OCI-LY1 (cell line): Measurements from ENCODE around the gene MAGEB3.

ENCODE experiments used
- H2AFZ ChIP-seq: fragments of 200-600 bp; sonication (generic), shearing (Covaris generic); 2 replicates; pipeline ENCODE4 v1.6.0; 2014; ENCODE audit warnings: antibody characterized with exemption, mild to moderate bottlenecking, low read length
- H3F3A ChIP-seq: fragments of 200-600 bp; sonication (generic), shearing (Covaris generic); 2 replicates; pipeline ENCODE4 v1.6.0; 2014; ENCODE audit warnings: mild to moderate bottlenecking, antibody characterized with exemption, low read length, moderate library complexity; ENCODE audit not compliant: insufficient read depth
- H3K27ac ChIP-seq: fragments of 200-600 bp; sonication (generic); 2 replicates; pipeline ENCODE4 v1.5.1; 2014; ENCODE audit warnings: low read length, mixed run types, mild to moderate bottlenecking, low read depth; ENCODE audit not compliant: poor library complexity, severe bottlenecking
- H3K27me3 ChIP-seq: fragments of 200-600 bp; sonication (generic); 2 replicates; pipeline ENCODE4 v1.6.0; 2014; ENCODE audit warnings: antibody characterized with exemption, mild to moderate bottlenecking, low read length, moderate library complexity; ENCODE audit not compliant: insufficient read depth
- H3K36me3 ChIP-seq: fragments of 200-600 bp; sonication (generic); 2 replicates; pipeline ENCODE4 v1.6.1; 2014; ENCODE audit warnings: mild to moderate bottlenecking, antibody characterized with exemption, low read length, moderate library complexity, mixed read lengths; ENCODE audit not compliant: insufficient read depth
- H3K4me1 ChIP-seq: fragments of 200-600 bp; sonication (generic); 2 replicates; pipeline ENCODE4 v1.5.1; 2014; ENCODE audit warnings: mild to moderate bottlenecking, low read length, moderate library complexity; ENCODE audit not compliant: insufficient read depth, severe bottlenecking
- H3K4me2 ChIP-seq: fragments of 200-600 bp; sonication (generic), shearing (Covaris generic); 2 replicates; pipeline ENCODE4 v1.6.1; 2014; ENCODE audit warnings: low read length
- H3K4me3 ChIP-seq: fragments of 200-600 bp; sonication (generic); 2 replicates; pipeline ENCODE4 v1.5.1; 2014; ENCODE audit warnings: low read length, low read depth, mild to moderate bottlenecking, mixed read lengths; ENCODE audit not compliant: poor library complexity, severe bottlenecking
- H3K79me2 ChIP-seq: fragments of 200-600 bp; shearing (Covaris generic); 2 replicates; pipeline ENCODE4 v1.6.1; 2016; ENCODE audit warnings: mixed run types, low read length, mixed read lengths; ENCODE audit not compliant: insufficient read depth
- H3K9ac ChIP-seq: fragments of 200-600 bp; sonication (generic), shearing (Covaris generic); 2 replicates; pipeline ENCODE4 v1.6.1; 2014; ENCODE audit warnings: mild to moderate bottlenecking, low read length, mixed read lengths
- H3K9me2 ChIP-seq: fragments of 200-600 bp; sonication (generic), shearing (Covaris generic); 2 replicates; pipeline ENCODE4 v1.6.1; 2014; ENCODE audit warnings: low read depth, mild to moderate bottlenecking, low read length, mixed read lengths
- H3K9me3 ChIP-seq: fragments of 200-600 bp; shearing (Covaris generic); 2 replicates; pipeline ENCODE4 v1.6.1; 2014; ENCODE audit warnings: low read length, mixed read lengths
- H4K20me1 ChIP-seq: fragments of 200-600 bp; sonication (generic), shearing (Covaris generic); 2 replicates; pipeline ENCODE4 v1.6.0; 2016; ENCODE audit warnings: mild to moderate bottlenecking, low read length; ENCODE audit not compliant: insufficient read depth
- EZH2 ChIP-seq: fragments of 200-600 bp; sonication (generic), shearing (Covaris generic); IDR thresholded peaks from 2 replicates; pipeline ENCODE4 v1.8.0; 2017; ENCODE audit warnings: borderline replicate concordance, mixed run types, mild to moderate bottlenecking, antibody characterized with exemption, low read length, moderate library complexity, mixed read lengths
- TF ChIP-seq, protein P1 (sequence below): fragments of 200-600 bp; sonication (generic), shearing (Covaris generic); IDR thresholded peaks from 2 replicates; pipeline ENCODE4 v1.5.1; 2017; ENCODE audit warnings: mild to moderate bottlenecking, antibody characterized with exemption, low read length, moderate library complexity, mixed read lengths

MAGEB3 gene

DNA sequence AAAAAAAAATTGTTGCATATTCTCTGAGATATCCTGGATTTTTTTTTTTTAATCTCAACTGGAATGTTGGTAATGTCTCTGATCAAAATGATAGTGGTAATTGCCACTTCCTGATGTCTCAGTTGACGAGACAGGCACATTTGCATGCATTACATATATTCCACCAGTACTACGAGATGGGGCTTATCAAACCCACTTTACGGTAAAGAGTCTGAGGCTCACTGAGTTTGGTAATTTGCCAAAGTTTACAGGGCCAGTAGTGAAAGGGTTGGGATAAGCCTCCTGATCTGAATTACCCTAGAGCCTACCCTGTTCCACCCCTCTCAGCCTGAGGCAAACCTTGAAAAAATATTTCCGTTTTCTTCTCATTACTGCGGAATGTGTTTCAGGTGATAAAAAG lies 9.8 kb upstream of the MAGEB3 start:
- Histone ChIP-seq H3K27me3 (no peaks in the 10 kb centered on the region), H3F3A (no peaks in the 10 kb centered on the region), H4K20me1 (no peaks in the 10 kb centered on the region), H3K4me2 (no peak overlapping the region), H3K9ac (no peak overlapping the region), H3K79me2 (no peaks in the 10 kb centered on the region), H2AFZ (no peak overlapping the region), H3K9me2 (no peaks in the 10 kb centered on the region), H3K27ac (no peak overlapping the region), H3K4me1 (no peaks in the 10 kb centered on the region), H3K36me3 (no peaks in the 10 kb centered on the region), H3K4me3 (no peak overlapping the region), H3K9me3 (no peaks in the 10 kb centered on the region)
- no peak for TF ChIP-seq EZH2
- TF ChIP-seq, protein P1, sequence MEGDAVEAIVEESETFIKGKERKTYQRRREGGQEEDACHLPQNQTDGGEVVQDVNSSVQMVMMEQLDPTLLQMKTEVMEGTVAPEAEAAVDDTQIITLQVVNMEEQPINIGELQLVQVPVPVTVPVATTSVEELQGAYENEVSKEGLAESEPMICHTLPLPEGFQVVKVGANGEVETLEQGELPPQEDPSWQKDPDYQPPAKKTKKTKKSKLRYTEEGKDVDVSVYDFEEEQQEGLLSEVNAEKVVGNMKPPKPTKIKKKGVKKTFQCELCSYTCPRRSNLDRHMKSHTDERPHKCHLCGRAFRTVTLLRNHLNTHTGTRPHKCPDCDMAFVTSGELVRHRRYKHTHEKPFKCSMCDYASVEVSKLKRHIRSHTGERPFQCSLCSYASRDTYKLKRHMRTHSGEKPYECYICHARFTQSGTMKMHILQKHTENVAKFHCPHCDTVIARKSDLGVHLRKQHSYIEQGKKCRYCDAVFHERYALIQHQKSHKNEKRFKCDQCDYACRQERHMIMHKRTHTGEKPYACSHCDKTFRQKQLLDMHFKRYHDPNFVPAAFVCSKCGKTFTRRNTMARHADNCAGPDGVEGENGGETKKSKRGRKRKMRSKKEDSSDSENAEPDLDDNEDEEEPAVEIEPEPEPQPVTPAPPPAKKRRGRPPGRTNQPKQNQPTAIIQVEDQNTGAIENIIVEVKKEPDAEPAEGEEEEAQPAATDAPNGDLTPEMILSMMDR = no peak

GRCh38 chrX:30224536-30224935 lies 5.9 kb upstream of the MAGEB3 start:
- H3K36me3 ChIP-seq = no peaks in the 10 kb centered on the region

DNA sequence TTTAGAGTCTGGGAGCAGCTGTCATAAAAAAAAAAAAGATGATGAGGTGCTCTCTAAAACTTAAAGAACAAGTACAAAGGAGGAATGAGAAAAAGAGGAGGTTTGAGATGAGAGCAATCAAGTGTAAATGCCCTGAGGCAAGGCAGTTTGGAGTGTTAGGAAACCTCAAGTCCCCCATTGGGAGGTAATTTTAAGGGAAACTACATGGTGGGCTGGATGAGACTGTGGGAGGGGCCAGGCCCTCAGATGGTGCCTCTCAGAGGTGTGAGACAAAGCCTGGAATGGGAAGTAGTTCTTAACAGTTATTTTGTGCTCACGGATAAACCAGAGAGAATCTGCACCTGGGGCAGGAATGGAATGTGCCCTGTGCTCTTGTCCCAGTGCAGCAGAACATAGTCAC lies 1.9 kb upstream of the MAGEB3 start:
- no peak for TF ChIP-seq EZH2
- TF ChIP-seq, protein P1 = no peak

More at GRCh38 chrX:30224536-30224935, 5.9 kb upstream of the MAGEB3 start:
- H3K4me2 ChIP-seq = no peak overlapping the region
- no peak overlapping the region for H2AFZ ChIP-seq
- no peaks in the 10 kb centered on the region for H3K9me3 ChIP-seq
- no peaks in the 10 kb centered on the region for H3F3A ChIP-seq
- H4K20me1 ChIP-seq = no peaks in the 10 kb centered on the region
- H3K4me1 ChIP-seq = no peaks in the 10 kb centered on the region
- no peaks in the 10 kb centered on the region for H3K9me2 ChIP-seq
- no peaks in the 10 kb centered on the region for H3K27me3 ChIP-seq
- H3K9ac ChIP-seq = no peak overlapping the region
- no peak overlapping the region for H3K27ac ChIP-seq
- no peak overlapping the region for H3K4me3 ChIP-seq
- no peak for TF ChIP-seq EZH2
- TF ChIP-seq, protein P1 = no peak
- no peaks in the 10 kb centered on the region for H3K79me2 ChIP-seq

More for the DNA sequence above, 1.9 kb upstream of the MAGEB3 start:
- Histone ChIP-seq H3K4me1 (no peaks in the 10 kb centered on the region), H3K36me3 (no peaks in the 10 kb centered on the region), H3K4me3 (no peak overlapping the region), H3K27me3 (no peaks in the 10 kb centered on the region), H3F3A (no peaks in the 10 kb centered on the region), H3K9me3 (no peaks in the 10 kb centered on the region), H3K4me2 (no peak overlapping the region), H2AFZ (no peak overlapping the region), H3K9me2 (no peaks in the 10 kb centered on the region), H3K9ac (no peak overlapping the region), H4K20me1 (no peaks in the 10 kb centered on the region), H3K27ac (no peak overlapping the region), H3K79me2 (no peaks in the 10 kb centered on the region)
